Measurements from ENCODE around the gene SMC1A. TPM values are rescaled to one million over a fixed set of nuclear protein-coding genes. Genes with fewer than 3 reads are reported as not detected.

SMC1A gene
- 12.0 and 15.9 TPM in 2 replicates for total RNA-seq

GRCh38 chrX:53422086-53422860, at the start of gene SMC1A:
Gene SMC1A (minus strand): TSS chrX:53422654. CDS start chrX:53422600, 54 bp downstream.

GRCh38 chrX:53433651-53434639, 11.5 kb upstream of the SMC1A start, which contains the start of gene HSD17B10:
Gene HSD17B10 (minus strand): TSS chrX:53434370. CDS start chrX:53434345, 25 bp downstream.

GRCh38 chrX:53422861-53423306, 430 bp upstream of the SMC1A start, which contains the start of gene RIBC1:
Gene RIBC1 (plus strand): TSS chrX:53422873. CDS start chrX:53426277, 3,404 bp downstream.

Other genes starting within 250 kb of the SMC1A start
- 34.7 and 62.9 TPM in 2 replicates for gene KDM5C, start 197.4 kb downstream of the SMC1A start, total RNA-seq
- 4.4 and 14.4 TPM in 2 replicates for gene IQSEC2, start 141.1 kb downstream of the SMC1A start, total RNA-seq
- gene RIBC1, start 219 bp upstream of the SMC1A start, total RNA-seq = 0.19 and 0.64 TPM in 2 replicates
- gene HSD17B10, start 11.7 kb upstream of the SMC1A start, total RNA-seq = 64.0 and 82.2 TPM in 2 replicates

Data from cardiac ventricle fibroblast (primary cell).